Motor neuron (in vitro differentiated cells): ENCODE measurements around the gene ENOX1. TPM values are rescaled to one million over a fixed set of nuclear protein-coding genes. Genes with fewer than 3 reads are reported as not detected.

Experiments used
- ATAC-seq, 8 experiments: fragments of 200-7000 bp; cut with Tn5 transposase; replicated peaks in 6 of 8; 2 replicates each; pipeline ENCODE4 v1.8.0; 2021; ENCODE audit warnings: mild to moderate bottlenecking in 8 of 8, moderate library complexity in 8 of 8
- H3K27ac ChIP-seq, 2 donors: fragments of 250-450 bp; sonication (Bioruptor Pico); 2 replicates each; pipeline ENCODE4 v1.9.0; 2021; ENCODE audit warnings: antibody characterized with exemption in 2 of 2, mild to moderate bottlenecking in 2 of 2, moderate library complexity in 1 of 2
- H3K4me1 ChIP-seq, 2 donors: fragments of 250-450 bp; sonication (Bioruptor Pico); replicated peaks in 1 of 2; 2 replicates each; pipeline ENCODE4 v1.6.1; 2021; ENCODE audit warnings: antibody characterized with exemption in 2 of 2, mild to moderate bottlenecking in 2 of 2, moderate library complexity in 1 of 2
- H3K4me3 ChIP-seq, 5 donors: fragments of 250-450 bp; sonication (Bioruptor Pico); 2 replicates each; pipeline ENCODE4 v1.9.0; 2021; ENCODE audit warnings: antibody characterized with exemption in 5 of 5, mild to moderate bottlenecking in 5 of 5, moderate library complexity in 4 of 5
- WGBS, 10 experiments: fragments of 450-650 bp; shearing (Covaris generic); methylation state at CpG; one replicate each; pipeline ENCODE4 v1.0.0; 2022; 5-methylcytosine and 5-hydroxymethylcytosine counted together
- in situ Hi-C, 9 experiments: fragments of 400-800 bp; cut with MboI; loops; one replicate each; pipeline ENCODE4 v1.15.0; 2021; ENCODE audit warnings: low sequenced_read_pairs in 9 of 9, low pct_unique_long_range_greater_than_20kb in 2 of 9; ENCODE audit not compliant: unreplicated experiment in 9 of 9
- total RNA-seq, 8 experiments: library from RNA; unstranded; fragments of 300-600 nt; gene quantifications; 2 replicates each; pipeline versions ENCODE4 v1.2.3 to v1.2.4, GENCODE V29; 2022

Gene ENOX1
- total RNA-seq, 8 experiments from 2014 or later, result 5.6 to 19.0 (median 11.8) TPM

- in situ Hi-C loops, result no loop called here
- no peak overlapping the region for H3K27ac ChIP-seq
- peak; percentile 71 to 98 (median 89) for ATAC-seq
These were observed 438.4 kb downstream of the ENOX1 start for GRCh38 chr13:43348397-43348796.

GRCh38 chr13:43347877-43348276 lies 438.9 kb downstream of the ENOX1 start:
- no peak overlapping the region for H3K27ac ChIP-seq
- peak; percentile 21 to 65 (median 51) for ATAC-seq
- in situ Hi-C loops, result no loop called here
- 17 to 81% (median 60%) methylated on average over 2 to 10 of the region's 10 CpGs; no CpG with 5 or more reads in 1 of the 10 experiments for WGBS, 10 experiments
- H3K4me3 ChIP-seq, result no peak overlapping the region
- peaks cover 14 to 42% of the 10 kb centered on the region in 2 donors for H3K4me1 ChIP-seq

More at GRCh38 chr13:43348397-43348796, 438.4 kb downstream of the ENOX1 start:
- WGBS, 10 experiments, result 0 to 82% (median 14%) methylated on average over 1 to 4 of the region's 4 CpGs; no CpG with 5 or more reads in 1 of the 10 experiments
- Histone ChIP-seq H3K4me1 (peaks cover 14 to 42% of the 10 kb centered on the region in 2 donors), H3K4me3 (no peak overlapping the region)

- WGBS, 10 experiments, result 31 to 95% (median 72%) methylated on average over 1 to 4 of the region's 4 CpGs
- peaks cover 14 to 35% of the 10 kb centered on the region in 2 donors for H3K4me1 ChIP-seq
- no peak overlapping the region for H3K27ac ChIP-seq
- in situ Hi-C loops, result no loop called here
- no peak overlapping the region for H3K4me3 ChIP-seq
- peak in 2 of 8 experiments; percentile 24 to 25 for ATAC-seq
These were observed 440.3 kb downstream of the ENOX1 start for GRCh38 chr13:43346427-43346826.

- H3K27ac ChIP-seq, result no peak overlapping the region
- peak in 4 of 8 experiments; percentile 15 to 58 (median 46) for ATAC-seq
- 20 to 100% (median 76%) methylated on average over 1 to 2 of the region's 2 CpGs; no CpG with 5 or more reads in 2 of the 10 experiments for WGBS, 10 experiments
- in situ Hi-C loops, result no loop called here
- no peak overlapping the region for H3K4me3 ChIP-seq
- peaks cover 12 to 28% of the 10 kb centered on the region in 2 donors for H3K4me1 ChIP-seq
These were observed 443.1 kb downstream of the ENOX1 start for GRCh38 chr13:43343645-43344044.

- 54 to 100% (median 90%) methylated on average over 2 to 4 of the region's 4 CpGs; no CpG with 5 or more reads in 1 of the 10 experiments for WGBS, 10 experiments
- in situ Hi-C loops, result no loop called here
- H3K4me3 ChIP-seq, result no peak overlapping the region
- ATAC-seq, result peak in 2 of 8 experiments; percentile 57
- H3K27ac ChIP-seq, result no peak overlapping the region
- no peaks in the 10 kb centered on the region for H3K4me1 ChIP-seq
These were observed 446.8 kb downstream of the ENOX1 start for GRCh38 chr13:43339805-43340550.

- no peak for ATAC-seq
- H3K27ac ChIP-seq, result no peak overlapping the region
- H3K4me3 ChIP-seq, result no peak overlapping the region
- WGBS, 10 experiments, result 67 to 96% (median 84%) methylated on average over 1 to 7 of the region's 7 CpGs; no CpG with 5 or more reads in 2 of the 10 experiments
- no peaks in the 10 kb centered on the region for H3K4me1 ChIP-seq
- in situ Hi-C loops, result no loop called here
These were observed 447.5 kb downstream of the ENOX1 start for GRCh38 chr13:43339145-43339804.

GRCh38 chr13:43335764-43336163 lies 451.0 kb downstream of the ENOX1 start:
- peaks cover 8% of the 10 kb centered on the region in 2 donors for H3K4me1 ChIP-seq
- no peak overlapping the region for H3K4me3 ChIP-seq
- ATAC-seq, result no peak
- no peak overlapping the region for H3K27ac ChIP-seq
- in situ Hi-C loops, result no loop called here

GRCh38 chr13:43333176-43333575 lies 453.6 kb downstream of the ENOX1 start:
- no peak overlapping the region for H3K4me3 ChIP-seq
- in situ Hi-C loops, result no loop called here
- H3K27ac ChIP-seq, result no peak overlapping the region
- 50 to 100% (median 87%) methylated on average over 1 to 2 of the region's 3 CpGs; no CpG with 5 or more reads in 4 of the 10 experiments for WGBS, 10 experiments
- peak in 1 of 8 experiments; percentile 26 for ATAC-seq
- peaks cover 20 to 27% of the 10 kb centered on the region in 2 donors for H3K4me1 ChIP-seq

GRCh38 chr13:43331672-43332071 lies 455.1 kb downstream of the ENOX1 start:
- 0 to 100% (median 66%) methylated on average over 1 to 6 of the region's 6 CpGs; no CpG with 5 or more reads in 1 of the 10 experiments for WGBS, 10 experiments
- H3K27ac ChIP-seq, result no peak overlapping the region
- ATAC-seq, result peak in 6 of 8 experiments; percentile 52 to 93 (median 80)
- H3K4me3 ChIP-seq, result no peak overlapping the region
- in situ Hi-C loops, result no loop called here
- H3K4me1 ChIP-seq, result peaks cover 20 to 27% of the 10 kb centered on the region in 2 donors

- in situ Hi-C loops, result no loop called here
- WGBS, 10 experiments, result 0 to 83% (median 7%) methylated on average over 1 to 2 of the region's 2 CpGs; no CpG with 5 or more reads in 1 of the 10 experiments
- H3K27ac ChIP-seq, result no peak overlapping the region
These were observed 457.1 kb downstream of the ENOX1 start for GRCh38 chr13:43329702-43330101.

GRCh38 chr13:43328907-43329306 lies 457.9 kb downstream of the ENOX1 start:
- no peak for ATAC-seq
- H3K4me1 ChIP-seq, result peaks cover 28 to 41% of the 10 kb centered on the region in 2 donors
- WGBS, 10 experiments, result 67 to 100% (median 94%) methylated on average over 1 of the region's 1 CpG; no CpG with 5 or more reads in 4 of the 10 experiments
- H3K4me3 ChIP-seq, result no peak overlapping the region
- in situ Hi-C loops, result no loop called here
- H3K27ac ChIP-seq, result no peak overlapping the region

More at GRCh38 chr13:43329702-43330101, 457.1 kb downstream of the ENOX1 start:
- Histone ChIP-seq H3K4me1 (peaks cover 21 to 33% of the 10 kb centered on the region in 2 donors), H3K4me3 (no peak overlapping the region)
- peak in 5 of 8 experiments; percentile 79 to 98 (median 95) for ATAC-seq

GRCh38 chr13:43326100-43326499 lies 460.7 kb downstream of the ENOX1 start:
- no peak overlapping the region for H3K4me3 ChIP-seq
- ATAC-seq, result no peak
- H3K4me1 ChIP-seq, result peaks cover 27 to 40% of the 10 kb centered on the region in 2 donors
- no peak overlapping the region for H3K27ac ChIP-seq
- in situ Hi-C loops, result no loop called here
- 87 to 100% (median 100%) methylated on average over 1 to 4 of the region's 4 CpGs; no CpG with 5 or more reads in 1 of the 10 experiments for WGBS, 10 experiments

GRCh38 chr13:43325636-43326035 lies 461.1 kb downstream of the ENOX1 start:
- Histone ChIP-seq H3K27ac (no peak overlapping the region), H3K4me3 (no peak overlapping the region)

More at GRCh38 chr13:43325636-43326035, 461.1 kb downstream of the ENOX1 start:
- peaks cover 23 to 37% of the 10 kb centered on the region in 2 donors for H3K4me1 ChIP-seq
- in situ Hi-C loops, result no loop called here
- no peak for ATAC-seq
- WGBS, 10 experiments, result 79 to 100% (median 89%) methylated on average over 1 to 4 of the region's 4 CpGs
